Sigmoid colon (tissue), 7 donors: Measurements from ENCODE around the gene SPATA31A1. TPM values are rescaled to one million over a fixed set of nuclear protein-coding genes. Genes with fewer than 3 reads are reported as not detected.
"Not testable (repeated sequence)": the region's sequence is repeated elsewhere in the genome, so short reads cannot be mapped to it uniquely, and the experiment has no call there.

ENCODE experiments used
- DNase-seq: peaks from one replicate; pipeline ENCODE4 v3.0.0-alpha.2; 2019
- H3K27ac ChIP-seq, 4 donors: fragments of 200-600 bp; sonication (generic); one replicate each; pipeline ENCODE4 v1.5.1; 2016 to 2019; ENCODE audit warnings: mild to moderate bottlenecking in 1 of 4
- H3K27me3 ChIP-seq, 3 donors: fragments of 200-600 bp; sonication (generic); one replicate each; pipeline ENCODE4 v1.5.1; 2019; ENCODE audit warnings: mild to moderate bottlenecking in 1 of 3
- H3K36me3 ChIP-seq, 4 donors: fragments of 200-600 bp; sonication (generic); one replicate each; pipeline ENCODE4 v1.5.1; 2016 to 2019
- H3K4me1 ChIP-seq, 4 donors: fragments of 200-600 bp; sonication (generic); one replicate each; pipeline ENCODE4 v1.5.1; 2017 to 2019
- H3K4me3 ChIP-seq, 4 donors: fragments of 200-600 bp; sonication (generic); one replicate each; pipeline ENCODE4 v1.5.1; 2017 to 2019; ENCODE audit warnings: mild to moderate bottlenecking in 2 of 4, moderate library complexity in 1 of 4
- H3K9me3 ChIP-seq, 4 donors: fragments of 200-600 bp in 3 of 4; sonication (generic) in 3 of 4; one replicate each; pipeline versions ENCODE4 v1.5.1 to v1.6.1; 2013 to 2019
- WGBS, 2 donors: extraction: QIAGEN DNeasy Blood & Tissue Kit; methylation state at CpG; one replicate each; pipeline ENCODE4 v1.1.7; 2013; 5-methylcytosine and 5-hydroxymethylcytosine counted together
- intact Hi-C: fragments of 100-400 bp; cut with DNase I; formaldehyde crosslinking; loops from one replicate; pipeline ENCODE4 v1.15.1; 2023
- polyA plus RNA-seq, 3 donors: library from polyadenylated mRNA; stranded (reverse); fragments of 200-250 nt; gene quantifications; one replicate each; pipeline ENCODE4 v1.2.3, GENCODE V29; 2013
- total RNA-seq, 4 donors: library from RNA; depleted of rRNA; stranded (reverse); fragments of >200 nt; gene quantifications; one replicate each; pipeline ENCODE4 v1.1.0, GENCODE V29; 2016
- donor health status: healthy with polysubstance abuse.
- donor health status: Bipolar disorder and iron deficiency.
- donor health status: healthy.

Gene SPATA31A1
- not detected for total RNA-seq
- polyA plus RNA-seq: not detected

- H3K9me3 ChIP-seq, H3K27me3 ChIP-seq, DNase-seq, intact Hi-C loops, H3K4me3 ChIP-seq, H3K27ac ChIP-seq, H3K4me1 ChIP-seq, H3K36me3 ChIP-seq: not testable (repeated sequence)
- 69 to 70% methylated on average over 3 of the region's 6 CpGs for WGBS, 2 donors
Measured at GRCh38 chr9:39355369-39355768, at the start of gene SPATA31A1. SPATA31A1 (plus strand) TSS chr9:39355669; CDS start chr9:39355731, 62 bp downstream.

- intact Hi-C loops, H3K36me3 ChIP-seq, H3K9me3 ChIP-seq, H3K4me3 ChIP-seq, H3K27me3 ChIP-seq, DNase-seq, H3K4me1 ChIP-seq, H3K27ac ChIP-seq: not testable (repeated sequence)
- WGBS, 2 donors: 66 to 88% methylated on average over 1 of the region's 2 CpGs
Measured at GRCh38 chr9:39407261-39408204, 52.1 kb downstream of the SPATA31A1 start.

- H3K4me1 ChIP-seq, DNase-seq, H3K36me3 ChIP-seq, H3K4me3 ChIP-seq, intact Hi-C loops, H3K27ac ChIP-seq, H3K27me3 ChIP-seq, H3K9me3 ChIP-seq: not testable (repeated sequence)
- WGBS, 2 donors: no CpG with 5 or more reads among the region's 1 CpG
Measured at GRCh38 chr9:39411254-39411940, 55.9 kb downstream of the SPATA31A1 start.

Other genes with a start within 250 kb of the SPATA31A1 start
- 10 to 100 TPM in 2 of 4 donors, 1 to 10 TPM in 2; 8.2 to 18.8 (median 12.2) TPM for gene CNTNAP3, start 67.5 kb upstream of the SPATA31A1 start, total RNA-seq
- gene CNTNAP3, start 67.5 kb upstream of the SPATA31A1 start, polyA plus RNA-seq: 1 to 10 TPM in 1 of 3 donors, under 1 TPM in 2; under 0.01 to 1.4 (median 0.23) TPM